ENCODE data around the gene GIGYF1.
"Not testable (repeated sequence)": the region's sequence is repeated elsewhere in the genome, so short reads cannot be mapped to it uniquely, and the experiment has no call there.

GIGYF1 gene

GRCh38 chr7:100671353-100672327 is 22.4 kb downstream of the GIGYF1 start:
- no peak for DNase-seq

DNA sequence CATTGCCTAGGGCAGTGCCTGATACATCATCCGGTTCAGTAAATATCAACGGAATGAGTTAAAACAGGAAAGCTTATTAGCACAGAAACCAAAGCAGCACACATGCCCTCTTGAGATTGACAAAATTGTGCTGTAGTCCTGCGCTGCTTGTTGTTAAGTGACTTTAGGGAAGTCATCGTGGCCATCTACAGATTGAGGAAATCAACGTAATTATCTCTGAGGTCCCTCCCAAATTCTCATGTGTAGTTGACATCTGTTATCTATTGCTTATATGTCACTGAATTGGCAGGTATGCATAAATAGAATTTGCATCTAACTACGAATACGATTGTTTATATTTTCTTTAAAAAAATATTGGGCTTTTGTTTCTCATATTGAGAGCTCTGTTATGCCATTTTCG is 24.0 kb downstream of the GIGYF1 start:
- no peak for DNase-seq

GRCh38 chr7:100669106-100669505 is 24.9 kb downstream of the GIGYF1 start:
- not testable (repeated sequence) for DNase-seq

GRCh38 chr7:100668069-100668449 is 26.0 kb downstream of the GIGYF1 start:
- no peak for DNase-seq

DNA sequence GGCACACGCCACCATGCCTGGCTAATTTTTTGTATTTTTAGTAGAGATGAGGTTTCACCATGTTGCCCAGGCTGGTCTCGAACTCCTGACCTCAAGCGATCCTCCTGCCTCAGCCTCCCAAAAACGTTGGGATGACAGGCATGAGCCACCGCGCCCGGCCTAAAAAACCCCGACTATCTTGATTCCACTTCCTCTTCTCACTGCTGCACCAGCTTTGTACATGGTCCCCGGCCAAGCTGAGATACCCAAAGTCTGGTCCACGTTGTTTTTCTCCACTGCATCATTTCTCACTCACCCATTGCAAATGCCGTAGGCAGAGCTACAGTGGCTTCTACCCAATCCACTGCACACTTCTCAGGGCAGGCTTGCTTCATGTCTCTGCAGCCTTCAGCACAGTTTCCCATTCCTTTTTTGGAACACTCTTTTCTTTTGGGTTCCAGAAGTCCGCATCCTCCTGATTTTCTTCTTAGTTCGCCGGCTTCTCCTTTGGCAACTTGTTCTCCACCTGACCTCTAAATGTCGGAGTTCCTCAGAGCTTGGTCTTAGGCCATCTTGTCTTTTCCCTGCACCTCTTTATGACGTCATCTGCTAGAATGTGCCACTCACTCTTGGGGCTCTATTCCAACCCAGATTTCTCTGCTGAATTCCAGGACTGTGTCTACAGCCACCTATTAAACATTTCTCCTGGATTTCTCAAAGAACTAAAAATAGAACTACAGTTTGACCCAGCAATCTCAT is 26.6 kb downstream of the GIGYF1 start:
- no peak for DNase-seq

DNA sequence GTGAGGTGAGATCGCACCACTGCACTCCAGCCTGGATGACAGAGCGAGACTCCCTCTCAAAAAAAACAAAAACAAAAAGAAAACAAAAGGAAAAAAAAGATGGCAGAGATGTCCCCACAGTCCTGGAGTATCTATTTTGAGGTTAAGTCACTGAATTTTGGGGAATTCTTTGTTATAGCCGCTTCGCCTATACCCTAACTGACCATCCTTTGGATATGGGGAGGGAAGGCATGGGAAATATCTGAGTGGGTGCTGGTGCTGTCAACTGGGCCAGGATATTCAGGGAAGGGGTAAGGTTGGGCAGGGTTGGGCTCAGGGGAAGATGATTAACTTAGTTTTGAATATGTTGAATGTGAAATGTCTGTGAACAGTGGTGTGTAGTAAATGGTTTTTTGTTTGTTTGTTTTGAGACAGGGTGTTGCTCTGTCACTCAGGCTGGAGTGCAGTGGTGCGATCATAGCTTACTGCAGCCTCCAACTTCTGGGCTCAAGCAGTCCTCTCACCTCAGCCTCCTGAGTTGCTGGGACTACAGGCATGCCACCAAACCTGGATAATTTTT is 28.8 kb downstream of the GIGYF1 start:
- no peak for DNase-seq

DNA sequence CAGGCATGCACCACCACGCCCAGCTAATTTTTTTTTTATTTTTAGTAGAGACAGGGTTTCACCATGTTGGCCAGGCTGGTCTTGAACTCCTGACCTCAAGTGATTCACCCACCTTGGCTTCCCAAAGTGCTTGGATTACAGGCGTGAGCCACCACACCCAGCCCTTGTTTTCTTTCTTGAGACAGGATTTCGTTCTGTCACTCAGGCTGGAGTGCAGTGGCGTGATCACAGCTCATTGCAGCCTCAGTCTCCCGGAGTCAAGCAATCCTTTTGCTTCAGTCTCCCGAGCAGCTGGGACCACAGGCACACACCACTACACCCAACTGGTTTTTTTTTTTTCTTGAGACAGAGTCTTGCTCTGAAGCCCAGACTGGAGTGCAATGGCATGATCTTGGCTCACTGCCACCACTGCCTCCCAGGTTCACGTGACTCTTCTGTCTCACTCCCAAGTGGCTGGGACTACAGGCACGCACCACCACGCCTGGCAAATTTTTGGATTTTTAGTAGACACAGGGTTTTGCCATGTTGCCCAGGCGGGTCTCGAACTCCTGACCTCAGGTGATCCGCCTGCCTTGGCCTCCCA is 31.8 kb downstream of the GIGYF1 start:
- DNase-seq, result not testable (repeated sequence)

GRCh38 chr7:100655908-100656674 is 38.0 kb downstream of the GIGYF1 start, which contains the start of gene ACTL6B:
Gene ACTL6B, minus strand, starts transcription at chr7:100656448. Its CDS starts 94 bp downstream, at chr7:100656354.
- DNase-seq, result peak; percentile 87

DNA sequence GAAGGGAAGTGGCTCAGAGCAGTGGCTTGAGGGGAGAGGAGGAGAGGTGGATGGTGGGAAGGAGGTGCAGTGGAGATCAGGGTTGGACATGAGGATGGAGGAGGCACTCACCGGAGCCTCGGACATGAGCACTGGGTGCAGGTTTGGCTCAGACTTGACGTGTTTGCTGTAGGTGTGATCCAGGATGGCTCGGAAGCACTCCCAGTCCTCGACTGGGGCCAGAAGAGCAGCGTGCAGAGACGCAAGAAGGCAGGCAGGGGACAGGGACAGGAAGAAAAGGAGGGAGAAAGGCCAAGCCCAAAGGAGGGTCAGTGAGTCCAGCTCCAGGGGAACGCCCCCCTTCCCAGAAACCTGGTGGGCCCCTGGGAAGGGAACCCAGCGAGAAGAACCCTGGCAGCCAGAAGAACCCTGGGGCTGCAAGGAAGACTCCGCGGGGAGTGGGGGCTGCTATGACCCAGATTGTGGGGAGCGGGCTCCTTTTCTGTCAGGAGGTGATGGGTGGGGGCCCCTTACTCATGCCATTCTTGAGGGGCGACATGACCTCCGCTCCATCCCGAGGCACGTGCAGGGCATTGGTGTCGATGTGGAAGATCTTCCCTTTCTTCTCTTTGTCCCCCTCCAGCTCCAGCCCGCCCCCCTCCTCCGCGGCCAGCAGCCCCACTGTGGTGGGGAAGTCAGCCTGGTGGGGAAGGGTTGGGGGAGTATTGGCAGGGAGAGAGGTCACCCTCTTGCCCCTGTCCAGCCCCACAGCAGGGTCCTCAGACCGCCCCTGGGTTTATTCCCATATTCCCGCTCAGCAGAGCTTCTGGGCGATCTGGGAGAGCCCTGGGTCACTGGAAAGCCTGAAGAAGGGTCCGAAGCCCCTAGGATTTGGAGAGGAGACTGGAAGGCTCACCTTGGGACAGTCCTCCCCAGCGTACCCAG is 38.9 kb downstream of the GIGYF1 start:
- no peak for DNase-seq

DNA sequence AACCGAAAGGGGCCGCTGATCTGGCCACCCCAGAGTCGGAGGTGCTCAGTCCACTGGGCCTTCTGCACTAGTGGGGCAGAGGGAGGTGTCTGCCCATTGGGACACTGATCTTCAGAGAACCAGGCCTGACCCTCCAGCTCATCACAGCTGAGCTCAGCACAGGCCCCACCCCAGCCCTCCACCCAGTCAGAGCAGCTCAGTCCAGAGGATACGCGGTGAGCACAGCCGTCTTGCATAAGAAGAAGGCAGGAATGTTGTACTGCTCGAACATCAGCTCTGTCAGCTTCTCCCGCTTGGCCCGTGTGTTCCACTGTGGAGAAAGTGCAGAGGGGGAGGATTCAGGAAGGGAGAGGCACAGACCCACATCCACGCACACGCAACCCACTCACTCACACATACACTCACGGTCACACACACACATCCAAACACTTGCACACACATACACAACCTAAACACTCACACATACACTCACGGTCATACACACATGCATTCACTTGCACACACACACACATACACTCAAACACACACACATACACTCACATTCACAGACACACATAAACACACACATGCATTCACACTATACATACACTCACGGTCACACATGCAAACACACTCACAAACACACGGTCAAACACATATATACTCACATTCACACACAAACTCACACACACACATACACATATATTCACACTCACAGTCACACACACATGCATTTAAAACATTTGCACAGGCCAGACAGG is 44.1 kb downstream of the GIGYF1 start:
- no peak for DNase-seq

DNA sequence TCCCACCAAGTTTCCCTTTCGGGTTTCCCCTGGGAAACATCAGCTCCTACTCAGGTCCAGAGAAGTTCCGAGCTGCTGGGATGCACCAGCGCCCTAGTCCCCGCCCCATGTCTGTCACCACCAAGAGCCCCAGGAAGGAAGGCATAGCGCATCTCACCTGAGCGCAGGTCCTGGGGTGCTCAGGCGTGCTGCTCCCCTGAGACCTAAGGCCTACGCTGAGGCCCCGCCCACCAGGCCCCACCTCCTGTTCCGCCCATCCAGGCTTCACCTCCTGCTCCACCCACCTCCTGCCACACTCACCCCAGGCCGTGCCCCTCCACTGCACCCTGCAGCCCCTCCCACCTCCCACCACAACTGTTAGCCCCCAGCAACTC is 51.5 kb downstream of the GIGYF1 start:
- no peak for DNase-seq

GRCh38 chr7:100641860-100642533 is 52.1 kb downstream of the GIGYF1 start:
- DNase-seq, result no peak

DNA sequence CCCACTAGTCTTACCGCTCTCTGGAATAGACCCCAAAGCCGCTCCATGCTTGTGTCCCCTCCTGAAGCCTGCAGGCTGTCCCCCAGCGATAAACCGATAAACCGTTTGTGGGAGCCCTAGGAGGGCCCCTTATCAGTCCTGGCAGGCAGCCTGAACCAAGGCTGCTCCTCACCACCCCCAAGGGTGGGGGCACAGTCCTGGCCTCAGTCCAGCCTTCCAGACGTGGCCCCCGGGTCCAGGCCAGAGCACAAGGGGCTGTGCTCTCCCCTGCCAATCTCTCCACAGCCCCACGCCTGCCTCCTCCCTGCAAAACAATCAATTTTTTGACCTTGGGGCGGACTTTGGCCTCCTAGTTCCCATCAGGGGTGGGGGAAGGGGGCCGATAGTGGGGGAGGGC is 52.6 kb downstream of the GIGYF1 start, which contains the start of gene TFR2:
TFR2 (minus strand) TSS at position 90 of the 397 bp plus-strand sequence; CDS start at position 47, 43 bp downstream.
- DNase-seq, result no peak

- no peak for DNase-seq
Measured at GRCh38 chr7:100640517-100641440, 53.3 kb downstream of the GIGYF1 start.

GRCh38 chr7:100639995-100640516 is 54.0 kb downstream of the GIGYF1 start:
- no peak for DNase-seq

- DNase-seq, result peak; percentile 50
Measured at GRCh38 chr7:100632951-100633717, 60.9 kb downstream of the GIGYF1 start.

DNA sequence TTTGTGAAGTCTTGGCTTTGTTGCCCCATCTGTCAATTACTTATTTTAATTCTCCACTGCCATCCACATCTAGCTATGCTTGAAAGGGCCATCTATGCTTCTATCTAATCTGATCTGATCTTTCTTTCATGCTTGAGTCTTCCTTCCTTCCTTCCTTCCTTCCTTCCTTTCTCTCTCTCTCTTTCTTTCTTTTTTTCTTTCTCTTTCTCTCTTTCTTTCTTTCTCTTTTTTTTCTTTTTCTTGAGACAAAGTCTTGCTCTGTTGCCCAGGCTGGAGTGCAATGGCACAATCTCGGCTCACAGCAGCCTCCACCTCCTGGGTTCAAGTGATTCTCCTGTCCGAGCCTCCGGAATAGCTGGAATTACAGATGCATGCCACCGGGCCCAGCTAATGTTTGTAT is 64.0 kb downstream of the GIGYF1 start:
- DNase-seq, result no peak

All from NCI-H1092 treated with DMSO at 0.1 percent for 48 hours (cell line).